OCI-LY7 (cell line): ENCODE data around the gene AOPEP.
"Not testable (repeated sequence)": the region's sequence is repeated elsewhere in the genome, so short reads cannot be mapped to it uniquely, and the experiment has no call there.

Source experiments
- EZH2phosphoT487 ChIP-seq: fragments of 200-600 bp; sonication (generic); IDR thresholded peaks from 2 replicates; pipeline ENCODE4 v1.6.1; 2018; ENCODE audit warnings: low read depth, borderline replicate concordance, mild to moderate bottlenecking, mixed run types, antibody characterized with exemption, low read length, moderate library complexity, mixed read lengths
- TF ChIP-seq, protein P1 (sequence below): fragments of 200-600 bp; sonication (generic); conservative IDR thresholded peaks from 2 replicates; pipeline ENCODE4 v1.5.1; 2014; ENCODE audit warnings: mild to moderate bottlenecking, antibody characterized with exemption, low read length, moderate library complexity, mixed read lengths

DNA sequence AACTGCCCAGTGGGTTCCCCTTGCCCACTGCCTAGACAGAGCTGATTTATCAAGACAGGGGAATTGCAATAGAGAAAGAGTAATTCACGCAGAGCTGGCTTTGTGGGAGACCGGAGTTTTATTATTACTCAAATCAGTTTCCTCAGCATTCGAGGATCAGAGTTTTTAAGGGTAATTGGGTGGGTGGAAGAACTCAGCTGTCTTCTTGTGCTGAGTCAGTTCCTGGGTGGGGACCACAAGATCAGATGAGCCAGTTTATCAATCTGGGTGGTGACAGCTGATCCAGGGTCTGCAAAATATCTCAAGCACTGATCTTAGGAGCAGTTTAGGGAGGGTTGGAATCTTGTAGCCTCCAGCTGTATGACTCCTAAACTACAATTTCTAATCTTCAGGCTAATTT is 152.3 kb downstream of the AOPEP start:
- TF ChIP-seq, protein P1, sequence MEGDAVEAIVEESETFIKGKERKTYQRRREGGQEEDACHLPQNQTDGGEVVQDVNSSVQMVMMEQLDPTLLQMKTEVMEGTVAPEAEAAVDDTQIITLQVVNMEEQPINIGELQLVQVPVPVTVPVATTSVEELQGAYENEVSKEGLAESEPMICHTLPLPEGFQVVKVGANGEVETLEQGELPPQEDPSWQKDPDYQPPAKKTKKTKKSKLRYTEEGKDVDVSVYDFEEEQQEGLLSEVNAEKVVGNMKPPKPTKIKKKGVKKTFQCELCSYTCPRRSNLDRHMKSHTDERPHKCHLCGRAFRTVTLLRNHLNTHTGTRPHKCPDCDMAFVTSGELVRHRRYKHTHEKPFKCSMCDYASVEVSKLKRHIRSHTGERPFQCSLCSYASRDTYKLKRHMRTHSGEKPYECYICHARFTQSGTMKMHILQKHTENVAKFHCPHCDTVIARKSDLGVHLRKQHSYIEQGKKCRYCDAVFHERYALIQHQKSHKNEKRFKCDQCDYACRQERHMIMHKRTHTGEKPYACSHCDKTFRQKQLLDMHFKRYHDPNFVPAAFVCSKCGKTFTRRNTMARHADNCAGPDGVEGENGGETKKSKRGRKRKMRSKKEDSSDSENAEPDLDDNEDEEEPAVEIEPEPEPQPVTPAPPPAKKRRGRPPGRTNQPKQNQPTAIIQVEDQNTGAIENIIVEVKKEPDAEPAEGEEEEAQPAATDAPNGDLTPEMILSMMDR: not testable (repeated sequence)
- TF ChIP-seq EZH2phosphoT487: not testable (repeated sequence)
